Stimulated activated CD8-positive, alpha-beta memory T cell treated with anti-CD3 and anti-CD28 coated beads, Interleukin-15, amount 100 ng/mL, for 24 hours (primary cell): ENCODE measurements around the gene CHIT1.
"Not testable (repeated sequence)": the region's sequence is repeated elsewhere in the genome, so short reads cannot be mapped to it uniquely, and the experiment has no call there.

Source experiments
- DNase-seq: peaks from one replicate; pipeline ENCODE4 v3.0.0-alpha.2; 2020; ENCODE audit warnings: low read depth

Gene CHIT1

GRCh38 chr1:203265541-203265940 lies 36.1 kb upstream of the CHIT1 start:
- DNase-seq: no peak

GRCh38 chr1:203264052-203264501 lies 34.6 kb upstream of the CHIT1 start:
- DNase-seq: no peak

GRCh38 chr1:203263496-203263895 lies 34.0 kb upstream of the CHIT1 start:
- no peak for DNase-seq

- DNase-seq: not testable (repeated sequence)
Measured at GRCh38 chr1:203256636-203257035, 27.2 kb upstream of the CHIT1 start.

- DNase-seq: not testable (repeated sequence)
Measured at GRCh38 chr1:203254782-203255181, 25.3 kb upstream of the CHIT1 start.

- no peak for DNase-seq
Measured at GRCh38 chr1:203252678-203253077, 23.2 kb upstream of the CHIT1 start.

- no peak for DNase-seq
Measured at GRCh38 chr1:203251466-203251865, 22.0 kb upstream of the CHIT1 start.

GRCh38 chr1:203250911-203251310 lies 21.4 kb upstream of the CHIT1 start:
- no peak for DNase-seq

GRCh38 chr1:203244776-203245175 lies 15.3 kb upstream of the CHIT1 start:
- DNase-seq: no peak

GRCh38 chr1:203241708-203242107 lies 12.2 kb upstream of the CHIT1 start:
- DNase-seq: not testable (repeated sequence)

GRCh38 chr1:203239526-203240305 lies 10.2 kb upstream of the CHIT1 start:
- DNase-seq: no peak

- DNase-seq: no peak
Measured at GRCh38 chr1:203239081-203239480, 9.6 kb upstream of the CHIT1 start.

GRCh38 chr1:203238535-203238934 lies 9.1 kb upstream of the CHIT1 start:
- DNase-seq: no peak

- not testable (repeated sequence) for DNase-seq
Measured at GRCh38 chr1:203234901-203235300, 5.4 kb upstream of the CHIT1 start.

GRCh38 chr1:203228670-203229069 lies 803 bp downstream of the CHIT1 start:
- no peak for DNase-seq

GRCh38 chr1:203227371-203228083 lies 1.9 kb downstream of the CHIT1 start:
- DNase-seq: no peak

GRCh38 chr1:203225071-203225470 lies 4.4 kb downstream of the CHIT1 start:
- DNase-seq: no peak

- no peak for DNase-seq
Measured at GRCh38 chr1:203223012-203223775, 6.3 kb downstream of the CHIT1 start.

GRCh38 chr1:203219934-203220333 lies 9.5 kb downstream of the CHIT1 start:
- no peak for DNase-seq

GRCh38 chr1:203219171-203219570 lies 10.3 kb downstream of the CHIT1 start:
- DNase-seq: no peak

- no peak for DNase-seq
Measured at GRCh38 chr1:203217668-203218067, 11.8 kb downstream of the CHIT1 start.

- DNase-seq: no peak
Measured at GRCh38 chr1:203217139-203217655, 12.3 kb downstream of the CHIT1 start.
